ENCODE data around the gene TPRN. TPM values are rescaled to one million over a fixed set of nuclear protein-coding genes. Genes with fewer than 3 reads are reported as not detected.

Gene TPRN
- total RNA-seq, 2 experiments from 2014 or later = 7.3 to 7.6 TPM

DNA sequence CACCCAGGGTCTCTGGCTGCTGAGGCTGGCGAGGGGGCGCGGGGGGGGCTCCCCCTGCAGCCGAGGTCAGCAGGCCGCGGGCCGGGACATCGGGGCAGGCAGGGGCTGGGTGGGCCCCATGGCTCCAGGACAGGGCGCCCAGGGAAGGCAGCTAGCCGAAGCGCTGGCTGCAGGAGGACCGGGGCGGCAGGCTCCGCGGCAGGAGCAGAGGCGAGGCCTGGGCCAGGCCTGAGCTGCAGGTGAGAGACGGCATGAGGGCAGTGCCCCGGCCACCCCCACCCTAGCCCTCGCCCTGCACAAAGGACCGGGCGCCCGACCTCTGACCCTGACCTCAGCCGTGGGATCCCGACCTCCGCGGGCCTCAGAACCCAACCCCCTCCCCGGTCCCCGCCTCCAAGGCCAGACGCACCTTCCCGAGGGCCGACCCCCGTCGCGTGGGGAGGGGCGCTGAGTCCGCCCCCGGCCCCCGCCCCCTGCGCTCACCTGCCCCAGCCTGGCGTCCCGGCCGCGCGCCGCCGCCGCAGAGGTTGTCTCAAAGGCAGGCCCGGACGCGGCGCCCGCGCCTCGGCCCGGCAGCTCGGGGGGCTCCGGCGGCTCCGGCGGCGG is 21.1 kb upstream of the TPRN start:
- H3K27me3 Mint-ChIP-seq = peaks cover 3% of the 10 kb centered on the region
- peaks cover 4% of the 10 kb centered on the region for H3K4me1 Mint-ChIP-seq
- H3K9me3 Mint-ChIP-seq = no peaks in the 10 kb centered on the region
- DNase-seq = no peak
- no peak overlapping the region for H3K4me3 Mint-ChIP-seq
- H3K36me3 Mint-ChIP-seq = no peaks in the 10 kb centered on the region
- H3K27ac Mint-ChIP-seq = no peak overlapping the region

DNA sequence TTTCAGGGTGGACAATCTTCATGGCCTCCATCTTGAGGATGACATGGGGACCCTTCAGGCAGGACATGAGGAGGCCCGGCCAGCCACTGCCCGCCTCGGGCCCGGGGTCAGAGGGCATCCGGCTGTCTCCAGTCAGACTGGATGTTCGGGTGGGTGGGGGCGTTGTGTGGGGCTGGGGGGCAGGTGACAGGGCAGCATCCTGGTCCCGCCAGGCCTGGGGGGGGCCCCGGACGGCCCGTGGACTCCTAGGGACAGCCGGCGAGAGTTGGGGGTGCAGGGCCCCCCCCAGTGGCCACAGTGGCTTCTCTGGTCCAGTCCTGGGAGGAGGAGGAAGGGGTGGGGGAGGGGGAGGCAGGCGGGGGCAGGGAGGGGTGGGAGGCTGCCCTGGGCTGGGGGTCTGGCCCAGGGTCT is 20.6 kb upstream of the TPRN start:
- Mint-ChIP-seq H3K27ac (no peak overlapping the region), H3K36me3 (no peaks in the 10 kb centered on the region), H3K4me3 (peak overlapping the region; percentile 37), H3K4me1 (peaks cover 4% of the 10 kb centered on the region), H3K9me3 (no peaks in the 10 kb centered on the region), H3K27me3 (no peaks in the 10 kb centered on the region)
- DNase-seq = no peak

DNA sequence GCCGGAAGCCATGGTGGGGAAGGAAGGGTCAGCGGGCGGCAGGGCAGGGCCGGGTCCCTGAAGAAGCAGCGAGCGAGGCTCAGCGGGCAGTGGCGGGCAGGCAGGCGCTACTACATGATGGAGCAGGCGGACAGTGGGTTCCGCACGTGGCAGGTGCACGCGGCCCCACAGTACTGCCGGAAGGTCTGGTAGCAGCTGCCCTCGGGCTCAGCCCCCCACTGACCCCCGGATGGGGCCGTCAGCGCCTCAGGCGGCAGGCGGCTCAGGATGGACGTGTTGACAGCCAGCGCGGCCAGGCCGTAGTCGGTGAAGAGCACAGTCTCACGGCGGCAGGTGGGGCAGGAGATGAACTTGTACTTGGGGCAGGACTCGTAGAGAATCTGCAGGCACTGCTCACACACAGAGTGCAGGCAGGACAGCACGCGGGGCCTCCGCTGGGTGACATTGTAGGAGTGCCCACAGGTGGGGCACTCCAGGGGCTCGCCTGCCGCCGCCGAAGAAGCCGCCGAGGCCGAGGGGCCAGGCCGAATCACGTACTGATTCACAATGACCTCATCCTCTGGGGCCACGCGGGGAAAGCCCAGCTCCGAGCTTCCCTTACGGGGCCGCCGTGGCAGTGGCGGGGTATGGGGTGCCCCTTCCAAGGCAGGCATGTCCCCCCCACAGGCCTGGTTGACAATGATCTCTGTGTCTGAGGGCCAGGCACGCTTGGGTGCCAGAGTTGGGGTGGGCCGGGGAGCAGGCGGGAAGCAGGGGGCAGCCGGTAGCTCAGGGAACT is 20.0 kb upstream of the TPRN start:
- Mint-ChIP-seq H3K4me1 (peaks cover 4% of the 10 kb centered on the region), H3K36me3 (no peaks in the 10 kb centered on the region), H3K4me3 (peak overlapping the region; percentile 37), H3K27me3 (no peaks in the 10 kb centered on the region), H3K27ac (no peak overlapping the region), H3K9me3 (no peaks in the 10 kb centered on the region)
- DNase-seq = no peak

DNA sequence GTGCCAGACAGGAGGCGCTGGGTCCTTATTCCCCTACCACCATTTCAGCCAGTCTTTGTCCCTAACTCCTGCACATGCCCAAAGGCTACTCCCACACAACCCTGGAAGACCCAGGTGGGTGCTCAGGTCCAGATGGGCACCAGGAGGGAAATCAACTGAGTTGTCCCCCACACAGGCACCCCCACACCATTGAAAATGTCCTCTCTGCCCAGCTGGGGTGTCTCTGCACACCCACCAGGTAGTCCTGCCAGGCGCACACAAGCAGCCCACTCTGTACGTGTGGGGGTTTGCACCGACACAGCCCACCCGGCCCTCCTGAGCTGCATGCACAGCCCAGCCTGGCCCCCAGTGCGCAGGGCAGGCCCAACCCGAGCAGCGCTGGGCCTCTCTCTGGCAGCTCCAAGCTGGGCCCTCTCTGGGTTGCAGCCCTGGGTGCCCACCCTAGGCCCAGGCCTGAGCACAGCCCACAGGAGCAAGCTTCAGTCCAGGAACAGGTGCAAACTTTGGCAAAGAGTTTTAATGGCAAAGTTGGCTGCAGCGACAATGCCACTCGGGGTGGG is 19.3 kb upstream of the TPRN start:
- DNase-seq = no peak
- Mint-ChIP-seq H3K4me3 (no peak overlapping the region), H3K36me3 (no peaks in the 10 kb centered on the region), H3K27ac (no peak overlapping the region), H3K27me3 (no peaks in the 10 kb centered on the region), H3K9me3 (no peaks in the 10 kb centered on the region), H3K4me1 (peaks cover 3% of the 10 kb centered on the region)

DNA sequence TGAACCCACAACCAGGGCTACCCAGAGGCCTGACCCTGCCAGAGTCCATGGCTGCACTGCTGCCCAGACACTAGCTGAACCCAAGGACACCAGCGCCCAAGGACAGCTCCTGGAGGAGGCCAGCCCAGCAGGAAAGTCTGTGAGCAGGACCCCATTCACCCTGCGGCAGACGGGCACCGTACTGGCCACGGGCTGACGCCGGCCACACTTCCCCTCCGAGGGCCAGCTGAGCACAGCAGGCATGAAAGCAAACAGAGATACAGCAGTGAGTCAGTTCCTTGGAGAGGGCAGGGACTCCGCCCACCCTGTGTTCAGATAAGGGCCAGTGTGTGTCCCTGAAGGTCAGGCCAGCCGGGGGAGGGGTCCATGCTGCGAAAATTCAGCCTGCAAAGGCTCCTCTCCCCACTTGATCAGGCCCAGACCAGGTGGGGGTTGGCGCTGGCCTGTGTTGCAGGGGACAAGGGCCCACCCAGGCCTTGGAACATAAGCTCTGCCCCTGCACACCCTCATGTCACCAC is 18.3 kb upstream of the TPRN start:
- peaks cover 3% of the 10 kb centered on the region for H3K4me1 Mint-ChIP-seq
- no peak for DNase-seq

DNA sequence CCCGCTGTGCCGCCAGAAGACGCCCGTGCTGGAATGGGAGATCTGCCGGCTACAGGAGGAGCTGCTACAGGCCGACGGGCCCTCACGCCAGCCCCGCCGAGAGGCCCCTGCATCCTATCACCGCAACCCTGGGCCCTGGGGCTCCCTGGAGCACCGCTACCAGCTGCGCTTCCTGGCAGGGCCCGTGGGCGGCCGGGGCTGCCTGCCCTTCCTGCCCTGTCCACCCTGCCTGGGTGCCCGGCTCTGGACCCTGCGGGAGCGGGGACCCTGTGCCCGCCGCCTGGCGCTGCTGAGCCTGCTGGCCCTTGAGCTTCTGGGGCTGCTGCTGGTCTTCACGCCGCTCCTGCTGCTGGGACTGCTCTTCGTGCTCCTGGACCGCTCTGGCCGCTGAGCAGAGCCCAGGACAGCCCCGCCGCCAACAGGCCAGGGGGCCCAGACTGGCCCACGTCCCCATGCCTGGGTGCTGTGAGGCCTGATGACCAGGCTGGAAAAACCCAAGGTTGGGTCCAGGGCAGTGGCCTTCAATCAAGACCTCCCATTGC is 17.7 kb upstream of the TPRN start:
- Mint-ChIP-seq H3K27me3 (no peaks in the 10 kb centered on the region), H3K36me3 (no peaks in the 10 kb centered on the region), H3K4me3 (no peak overlapping the region), H3K27ac (no peak overlapping the region), H3K9me3 (no peaks in the 10 kb centered on the region), H3K4me1 (peaks cover 3% of the 10 kb centered on the region)
- no peak for DNase-seq

More for the DNA sequence above, 18.3 kb upstream of the TPRN start:
- Mint-ChIP-seq H3K27ac (no peak overlapping the region), H3K4me3 (no peak overlapping the region), H3K9me3 (no peaks in the 10 kb centered on the region), H3K36me3 (no peaks in the 10 kb centered on the region), H3K27me3 (no peaks in the 10 kb centered on the region)

DNA sequence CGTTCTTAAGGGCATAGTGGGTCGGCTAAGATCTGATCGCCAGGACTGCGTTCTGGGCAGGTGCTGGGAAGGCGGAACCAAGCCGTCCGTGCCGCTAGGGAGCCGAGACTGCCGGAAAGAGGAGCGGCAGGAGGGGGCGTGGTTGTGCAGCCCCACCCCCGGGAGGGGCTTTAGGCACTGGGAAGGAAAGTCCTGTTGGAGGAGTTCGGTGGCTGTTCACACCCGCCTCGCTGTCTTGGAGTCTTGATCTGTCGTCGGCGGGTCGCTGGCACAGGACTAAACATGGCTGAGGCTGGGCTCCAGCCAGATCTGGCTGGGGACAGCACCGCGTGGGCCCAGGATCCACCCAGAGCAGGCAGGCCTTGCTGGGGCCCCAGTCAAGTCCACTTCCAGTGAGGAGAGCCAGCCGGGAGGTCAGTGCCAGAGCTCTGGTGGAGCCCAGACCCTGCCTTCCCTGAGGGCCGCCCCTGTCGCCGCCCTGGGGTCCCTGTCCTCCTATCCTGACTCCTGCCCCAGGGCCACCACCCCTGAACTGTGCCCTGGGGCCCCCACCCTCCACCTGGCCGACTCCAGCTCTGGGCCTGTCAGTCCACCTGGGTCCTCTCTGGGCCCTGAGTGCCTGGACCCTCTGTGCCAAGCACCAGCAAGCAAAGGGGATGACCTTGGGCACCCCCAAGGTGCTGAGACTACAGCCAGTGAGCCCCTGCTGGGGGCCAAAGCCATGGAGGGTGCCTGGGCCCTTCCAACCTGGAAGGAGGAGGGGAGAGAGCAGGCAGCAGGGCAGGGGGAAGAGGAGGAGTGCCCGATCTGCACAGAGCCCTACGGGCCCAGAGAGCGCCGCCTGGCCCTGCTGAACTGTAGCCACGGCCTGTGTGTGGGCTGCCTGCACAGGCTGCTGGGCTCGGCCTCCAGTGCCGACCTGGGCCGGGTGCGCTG is 17.0 kb upstream of the TPRN start:
- Mint-ChIP-seq H3K27ac (no peak overlapping the region), H3K4me1 (no peaks in the 10 kb centered on the region), H3K9me3 (no peaks in the 10 kb centered on the region), H3K27me3 (no peaks in the 10 kb centered on the region), H3K4me3 (no peak overlapping the region), H3K36me3 (peaks cover 4% of the 10 kb centered on the region)
- DNase-seq = no peak

DNA sequence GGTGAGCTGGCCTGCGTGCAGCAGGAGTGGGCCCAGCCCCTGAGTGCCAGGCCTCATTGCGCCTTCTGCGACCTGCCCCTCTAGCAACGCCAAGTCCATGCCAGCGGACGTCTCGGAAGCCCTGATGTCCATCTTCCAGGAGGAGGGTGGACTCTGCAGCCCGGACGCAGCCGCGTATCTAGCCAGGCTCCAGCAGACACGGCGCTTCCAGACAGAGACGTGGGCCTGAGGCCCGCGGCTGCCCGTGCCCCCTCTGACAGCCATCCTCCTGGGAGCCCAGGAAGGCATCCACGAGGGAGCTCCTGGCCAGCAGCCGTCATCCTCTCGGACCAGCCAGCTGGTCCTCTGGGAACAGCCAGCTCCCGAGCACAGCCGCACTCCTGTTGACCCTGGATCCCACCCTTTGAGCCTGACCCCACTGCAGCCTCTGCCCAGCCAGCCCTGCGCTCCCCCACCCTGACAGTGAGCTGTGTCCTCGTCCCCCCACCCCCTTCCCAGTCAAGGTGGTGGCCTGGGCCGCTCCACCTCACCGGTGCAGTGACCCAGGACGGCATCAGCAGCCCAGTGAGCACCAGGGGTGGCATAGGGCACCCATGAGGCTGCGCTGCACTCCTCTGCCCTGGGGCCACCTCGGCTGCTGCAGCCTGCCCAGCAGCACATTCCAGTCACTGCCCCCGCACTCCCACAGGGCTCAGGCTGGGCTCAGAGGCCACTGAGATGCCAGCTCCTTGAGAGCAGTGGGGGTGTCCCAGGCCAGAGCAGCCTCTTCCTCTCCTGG is 15.8 kb upstream of the TPRN start:
- no peak overlapping the region for H3K4me3 Mint-ChIP-seq
- H3K9me3 Mint-ChIP-seq = no peaks in the 10 kb centered on the region
- no peaks in the 10 kb centered on the region for H3K27me3 Mint-ChIP-seq
- no peak for DNase-seq
- no peaks in the 10 kb centered on the region for H3K4me1 Mint-ChIP-seq
- no peak overlapping the region for H3K27ac Mint-ChIP-seq
- H3K36me3 Mint-ChIP-seq = peaks cover 4% of the 10 kb centered on the region

DNA sequence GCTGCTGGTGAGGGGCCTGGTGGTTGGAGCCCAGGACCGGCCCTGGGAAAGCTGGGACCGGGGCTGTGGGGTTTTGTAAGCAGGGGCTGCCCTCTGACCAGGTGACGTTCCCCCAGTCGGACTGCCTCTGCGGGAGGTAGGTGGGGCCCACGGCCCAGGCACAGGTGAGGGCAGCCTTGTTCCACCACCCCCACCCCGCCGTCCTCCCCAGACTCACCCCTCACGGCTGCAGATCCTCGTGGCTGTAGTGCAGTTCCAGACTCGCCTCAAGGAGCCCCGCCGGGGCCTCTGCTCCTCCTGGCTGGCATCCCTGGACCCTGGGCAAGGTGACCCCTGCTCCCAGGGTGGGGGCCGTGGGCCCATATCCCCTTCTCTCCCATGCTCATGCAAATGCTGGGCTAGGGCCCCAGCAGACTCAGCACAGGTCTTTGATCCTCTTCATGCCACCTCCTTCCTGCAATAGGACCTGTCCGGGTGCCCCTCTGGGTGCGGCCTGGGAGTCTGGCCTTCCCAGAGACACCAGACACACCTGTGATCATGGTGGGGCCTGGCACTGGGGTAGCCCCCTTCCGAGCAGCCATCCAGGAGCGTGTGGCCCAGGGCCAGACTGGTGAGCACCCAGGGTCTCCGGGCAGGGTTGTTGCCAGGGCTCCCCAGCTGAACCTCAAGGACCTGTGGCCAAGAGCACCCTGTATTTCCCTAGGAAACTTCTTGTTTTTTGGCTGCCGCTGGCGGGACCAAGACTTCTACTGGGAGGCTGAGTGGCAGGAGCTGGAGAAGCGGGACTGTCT is 14.8 kb upstream of the TPRN start:
- H3K27ac Mint-ChIP-seq = no peak overlapping the region
- peaks cover 2% of the 10 kb centered on the region for H3K4me1 Mint-ChIP-seq
- no peaks in the 10 kb centered on the region for H3K27me3 Mint-ChIP-seq
- H3K9me3 Mint-ChIP-seq = no peaks in the 10 kb centered on the region
- no peak overlapping the region for H3K4me3 Mint-ChIP-seq
- H3K36me3 Mint-ChIP-seq = peaks cover 9% of the 10 kb centered on the region
- no peak for DNase-seq

DNA sequence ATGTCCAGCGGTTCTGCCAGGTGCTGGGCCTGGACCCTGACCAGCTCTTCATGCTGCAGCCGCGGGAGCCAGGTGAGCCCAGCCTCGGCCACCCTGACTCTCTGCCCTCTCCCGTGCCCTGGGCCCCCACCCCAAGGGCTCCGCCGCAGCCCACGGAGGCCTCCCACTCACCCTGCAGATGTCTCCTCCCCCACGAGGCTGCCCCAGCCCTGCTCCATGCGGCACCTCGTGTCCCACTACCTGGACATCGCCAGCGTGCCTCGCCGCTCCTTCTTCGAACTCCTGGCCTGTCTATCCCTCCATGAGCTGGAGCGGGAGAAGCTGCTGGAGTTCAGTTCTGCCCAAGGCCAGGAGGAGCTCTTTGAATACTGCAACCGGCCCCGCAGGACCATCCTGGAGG is 14.1 kb upstream of the TPRN start:
- H3K4me3 Mint-ChIP-seq = no peak overlapping the region
- H3K27ac Mint-ChIP-seq = no peak overlapping the region

DNA sequence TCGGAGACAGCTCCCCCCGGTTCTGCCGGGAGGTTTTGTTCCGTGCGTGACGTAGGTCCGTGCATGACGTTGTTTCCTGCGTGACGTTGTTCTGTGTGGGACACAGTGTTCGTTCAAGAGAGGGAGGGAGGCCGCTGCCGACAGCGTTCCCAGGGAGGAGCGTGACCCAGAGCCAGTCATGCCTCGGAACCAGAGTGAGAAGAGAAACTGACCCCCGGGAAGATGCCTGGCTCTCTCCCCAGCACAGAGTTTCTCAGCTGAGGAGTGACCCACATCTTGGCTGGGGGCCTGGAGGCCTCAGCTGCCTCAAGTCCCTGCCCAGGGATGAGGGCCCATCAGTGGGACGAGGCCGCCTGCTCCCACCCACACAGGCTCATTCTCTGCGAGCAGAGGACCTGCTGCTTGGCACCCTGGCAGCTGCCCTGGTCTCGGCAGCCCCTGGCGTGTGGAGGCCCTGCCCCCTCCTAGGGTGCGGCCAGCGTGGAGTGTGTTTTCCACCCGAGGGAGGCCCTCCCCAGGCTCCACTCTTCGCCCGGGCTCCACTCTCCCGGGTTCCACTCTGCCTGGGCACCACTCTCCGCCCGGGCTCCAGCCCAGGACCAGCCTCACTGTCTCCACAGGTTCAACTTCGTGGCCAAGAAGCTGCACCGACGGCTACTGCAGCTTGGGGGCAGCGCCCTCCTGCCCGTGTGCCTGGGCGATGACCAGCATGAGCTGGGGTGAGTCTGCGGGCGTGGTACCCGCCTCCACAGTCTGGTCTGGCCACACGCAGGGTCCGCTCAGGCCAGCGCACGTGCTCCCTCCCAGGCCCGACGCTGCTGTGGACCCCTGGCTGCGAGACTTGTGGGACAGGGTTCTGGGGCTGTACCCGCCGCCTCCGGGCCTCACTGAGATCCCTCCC is 12.9 kb upstream of the TPRN start:
- no peak overlapping the region for H3K4me3 Mint-ChIP-seq
- peaks cover 5% of the 10 kb centered on the region for H3K4me1 Mint-ChIP-seq
- H3K27me3 Mint-ChIP-seq = no peaks in the 10 kb centered on the region
- no peak for DNase-seq
- H3K36me3 Mint-ChIP-seq = peaks cover 18% of the 10 kb centered on the region
- H3K9me3 Mint-ChIP-seq = no peaks in the 10 kb centered on the region
- no peak overlapping the region for H3K27ac Mint-ChIP-seq

More for the DNA sequence above, 14.1 kb upstream of the TPRN start:
- DNase-seq = no peak
- Mint-ChIP-seq H3K36me3 (peaks cover 12% of the 10 kb centered on the region), H3K4me1 (peaks cover 2% of the 10 kb centered on the region), H3K9me3 (no peaks in the 10 kb centered on the region), H3K27me3 (no peaks in the 10 kb centered on the region)

DNA sequence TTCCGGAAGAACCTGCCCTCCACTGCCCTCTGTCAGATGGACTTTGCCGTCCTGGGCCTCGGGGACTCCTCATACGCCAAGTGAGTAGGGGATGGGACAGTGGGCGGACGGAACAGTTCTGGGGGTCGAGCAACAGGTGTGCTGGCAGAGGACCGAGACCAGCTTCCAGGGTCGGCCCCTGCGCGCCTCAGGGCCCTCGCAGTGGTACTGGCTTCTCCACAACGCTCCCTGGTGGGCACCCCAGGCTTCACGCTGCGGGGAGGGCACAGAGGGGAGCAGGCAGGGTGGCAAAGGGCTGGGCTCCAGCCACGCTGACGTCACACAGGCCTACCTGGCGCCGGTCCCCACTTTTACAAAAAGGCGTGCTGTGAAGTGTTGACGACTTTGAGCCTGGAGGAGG is 12.0 kb upstream of the TPRN start:
- H3K4me3 Mint-ChIP-seq = no peak overlapping the region
- no peak for DNase-seq
- H3K36me3 Mint-ChIP-seq = peaks cover 20% of the 10 kb centered on the region
- no peaks in the 10 kb centered on the region for H3K27me3 Mint-ChIP-seq
- H3K27ac Mint-ChIP-seq = no peak overlapping the region
- H3K4me1 Mint-ChIP-seq = peaks cover 6% of the 10 kb centered on the region
- no peaks in the 10 kb centered on the region for H3K9me3 Mint-ChIP-seq

DNA sequence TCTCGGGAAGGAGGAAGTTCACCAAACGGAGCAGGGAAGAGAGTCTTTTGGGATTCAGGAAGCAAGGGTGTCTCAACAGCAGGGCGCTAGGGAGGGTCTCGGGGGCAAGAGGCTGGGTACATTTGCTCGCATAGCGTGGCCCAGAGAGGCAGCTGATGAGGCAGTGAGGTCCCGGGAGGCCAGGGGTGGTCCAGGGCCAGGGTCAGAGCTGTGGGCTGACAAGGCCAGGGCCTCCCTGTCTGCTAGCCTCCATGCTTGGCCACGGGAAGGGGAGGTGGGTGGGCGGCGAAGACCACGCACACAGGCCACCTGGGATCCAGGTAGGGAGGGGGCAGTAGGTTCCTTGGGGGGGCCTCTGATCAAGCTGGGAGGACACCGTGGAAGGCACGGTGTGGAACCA is 11.0 kb upstream of the TPRN start:
- Mint-ChIP-seq H3K4me3 (no peak overlapping the region), H3K9me3 (no peaks in the 10 kb centered on the region), H3K27ac (no peak overlapping the region), H3K36me3 (peaks cover 24% of the 10 kb centered on the region), H3K4me1 (peaks cover 14% of the 10 kb centered on the region), H3K27me3 (no peaks in the 10 kb centered on the region)
- DNase-seq = no peak

All from activated naive CD8-positive, alpha-beta T cell treated with anti-CD3 and anti-CD28 coated beads for 36 hours (primary cell).